Neural cell (in vitro differentiated cells): ENCODE measurements around the gene GRIP1. TPM values are rescaled to one million over a fixed set of nuclear protein-coding genes. Genes with fewer than 3 reads are reported as not detected.

Experiments
- H2AFZ ChIP-seq: fragments of 200-600, 300-800 bp; sonication (generic), shearing (Covaris generic); 2 replicates; pipeline ENCODE4 v1.6.0; 2014; ENCODE audit warnings: low read depth, mild to moderate bottlenecking, antibody characterized with exemption, low read length, moderate library complexity
- H3F3A ChIP-seq: fragments of 200-600 bp; shearing (Covaris generic); 2 replicates; pipeline ENCODE4 v1.6.1; 2016; ENCODE audit warnings: mild to moderate bottlenecking, moderate library complexity, mixed read lengths, antibody characterized with exemption, low read length; ENCODE audit not compliant: insufficient read depth, poor library complexity, severe bottlenecking
- H3K27ac ChIP-seq: fragments of 200-600, 300-800 bp; sonication (generic), shearing (Covaris generic); 2 replicates; pipeline ENCODE4 v1.5.1; 2014; ENCODE audit warnings: mild to moderate bottlenecking, low read length, moderate library complexity
- H3K27me3 ChIP-seq: fragments of 300-800, 200-600 bp; sonication (generic), shearing (Covaris generic); 2 replicates; pipeline ENCODE4 v1.6.0; 2014; ENCODE audit warnings: mild to moderate bottlenecking, low read depth, low read length, moderate library complexity; ENCODE audit not compliant: insufficient read depth
- H3K36me3 ChIP-seq: fragments of 300-800, 200-600 bp; sonication (generic), shearing (Covaris generic); 2 replicates; pipeline ENCODE4 v1.5.1; 2014; ENCODE audit warnings: mild to moderate bottlenecking, antibody characterized with exemption, low read length, moderate library complexity; ENCODE audit not compliant: insufficient read depth
- H3K4me2 ChIP-seq: fragments of 300-800, 200-600 bp; sonication (generic), shearing (Covaris generic); 2 replicates; pipeline ENCODE4 v1.6.0; 2014; ENCODE audit warnings: mild to moderate bottlenecking, low read length
- H3K4me3 ChIP-seq: fragments of 300-800, 200-600 bp; sonication (generic), shearing (Covaris generic); 2 replicates; pipeline ENCODE4 v1.5.1; 2014; ENCODE audit warnings: mild to moderate bottlenecking, low read length, moderate library complexity
- H3K79me2 ChIP-seq: fragments of 200-600 bp; shearing (Covaris generic); replicated peaks from 2 replicates; pipeline ENCODE4 v1.6.0; 2014; ENCODE audit warnings: mild to moderate bottlenecking, low read length, moderate library complexity; ENCODE audit not compliant: insufficient read depth
- H3K9ac ChIP-seq: fragments of 300-800, 200-600 bp; sonication (generic), shearing (Covaris generic); 2 replicates; pipeline ENCODE4 v1.6.1; 2016; ENCODE audit warnings: mild to moderate bottlenecking, low read length, mixed read lengths
- H3K9me2 ChIP-seq: fragments of 200-600 bp; shearing (Covaris generic); 2 replicates; pipeline ENCODE4 v1.6.1; 2016; ENCODE audit warnings: mild to moderate bottlenecking, low read length, mixed read lengths; ENCODE audit not compliant: insufficient read depth
- H3K9me3 ChIP-seq: fragments of 200-600, 300-800 bp; sonication (generic), shearing (Covaris generic); 2 replicates; pipeline ENCODE4 v1.6.1; 2016; ENCODE audit warnings: mild to moderate bottlenecking, mixed run types, low read length, moderate library complexity, mixed read lengths
- H4K20me1 ChIP-seq: fragments of 200-600 bp; shearing (Covaris generic); 2 replicates; pipeline ENCODE4 v1.6.1; 2016; ENCODE audit warnings: mild to moderate bottlenecking, mixed run types; ENCODE audit not compliant: insufficient read depth
- CTCF ChIP-seq: fragments of 450-650 bp; IDR thresholded peaks from 2 replicates; pipeline ENCODE4 v1.5.1; 2014; ENCODE audit warnings: antibody characterized with exemption, mild to moderate bottlenecking, moderate library complexity; ENCODE audit not compliant: poor library complexity, severe bottlenecking
- EP300 ChIP-seq: fragments of 450-650 bp; conservative IDR thresholded peaks from 2 replicates; pipeline ENCODE4 v1.6.1; 2014; ENCODE audit warnings: antibody characterized with exemption, mild to moderate bottlenecking, moderate library complexity; ENCODE audit not compliant: poor library complexity, severe bottlenecking
- EZH2 ChIP-seq: fragments of 200-600, 300-800 bp; shearing (Covaris generic), sonication (generic); IDR thresholded peaks from 2 replicates; pipeline ENCODE4 v1.6.1; 2014; ENCODE audit warnings: antibody characterized with exemption, low read length, borderline replicate concordance, mild to moderate bottlenecking; ENCODE audit not compliant: insufficient read depth, poor library complexity, severe bottlenecking
- MXI1 ChIP-seq: fragments of 450-650 bp; conservative IDR thresholded peaks from 2 replicates; pipeline ENCODE4 v1.6.1; 2014; ENCODE audit warnings: antibody characterized with exemption, mild to moderate bottlenecking; ENCODE audit not compliant: poor library complexity, severe bottlenecking
- POLR2AphosphoS5 ChIP-seq: IDR thresholded peaks from 2 replicates; pipeline ENCODE4 v1.6.1; 2012
- RAD21 ChIP-seq: fragments of 450-650 bp; conservative IDR thresholded peaks from 2 replicates; pipeline ENCODE4 v1.6.1; 2014; ENCODE audit warnings: antibody characterized with exemption, mild to moderate bottlenecking, moderate library complexity
- SMC3 ChIP-seq: fragments of 450-650 bp; conservative IDR thresholded peaks from 2 replicates; pipeline ENCODE4 v1.6.1; 2014; ENCODE audit warnings: antibody characterized with exemption, mild to moderate bottlenecking, moderate library complexity; ENCODE audit not compliant: poor library complexity
- TAF1 ChIP-seq: IDR thresholded peaks from 2 replicates; pipeline ENCODE4 v1.6.1; 2012; ENCODE audit warnings: low read depth
- polyA plus RNA-seq: library from polyadenylated mRNA; depleted of rRNA; stranded (reverse); fragments of >200 nt; gene quantifications from 2 replicates; pipeline ENCODE4 v1.2.3, GENCODE V29; 2014
- TF ChIP-seq, protein P1 (sequence below): IDR thresholded peaks from 2 replicates; pipeline ENCODE4 v1.6.1; 2012; ENCODE audit warnings: borderline replicate concordance

Gene GRIP1
- polyA plus RNA-seq, 1 donor from 2014 or later, result 41.1 TPM

- H3K4me3 ChIP-seq, result no peak overlapping the region
- H3K9me3 ChIP-seq, result no peaks in the 10 kb centered on the region
- no peak overlapping the region for H3K4me2 ChIP-seq
- H3K27me3 ChIP-seq, result no peaks in the 10 kb centered on the region
- H3K79me2 ChIP-seq, result no peaks in the 10 kb centered on the region
- TF ChIP-seq POLR2AphosphoS5 (no peak), EZH2 (no peak), EP300 (no peak), RAD21 (no peak), CTCF (no peak), TAF1 (no peak), SMC3 (no peak), MXI1 (no peak)
- TF ChIP-seq, protein P1, sequence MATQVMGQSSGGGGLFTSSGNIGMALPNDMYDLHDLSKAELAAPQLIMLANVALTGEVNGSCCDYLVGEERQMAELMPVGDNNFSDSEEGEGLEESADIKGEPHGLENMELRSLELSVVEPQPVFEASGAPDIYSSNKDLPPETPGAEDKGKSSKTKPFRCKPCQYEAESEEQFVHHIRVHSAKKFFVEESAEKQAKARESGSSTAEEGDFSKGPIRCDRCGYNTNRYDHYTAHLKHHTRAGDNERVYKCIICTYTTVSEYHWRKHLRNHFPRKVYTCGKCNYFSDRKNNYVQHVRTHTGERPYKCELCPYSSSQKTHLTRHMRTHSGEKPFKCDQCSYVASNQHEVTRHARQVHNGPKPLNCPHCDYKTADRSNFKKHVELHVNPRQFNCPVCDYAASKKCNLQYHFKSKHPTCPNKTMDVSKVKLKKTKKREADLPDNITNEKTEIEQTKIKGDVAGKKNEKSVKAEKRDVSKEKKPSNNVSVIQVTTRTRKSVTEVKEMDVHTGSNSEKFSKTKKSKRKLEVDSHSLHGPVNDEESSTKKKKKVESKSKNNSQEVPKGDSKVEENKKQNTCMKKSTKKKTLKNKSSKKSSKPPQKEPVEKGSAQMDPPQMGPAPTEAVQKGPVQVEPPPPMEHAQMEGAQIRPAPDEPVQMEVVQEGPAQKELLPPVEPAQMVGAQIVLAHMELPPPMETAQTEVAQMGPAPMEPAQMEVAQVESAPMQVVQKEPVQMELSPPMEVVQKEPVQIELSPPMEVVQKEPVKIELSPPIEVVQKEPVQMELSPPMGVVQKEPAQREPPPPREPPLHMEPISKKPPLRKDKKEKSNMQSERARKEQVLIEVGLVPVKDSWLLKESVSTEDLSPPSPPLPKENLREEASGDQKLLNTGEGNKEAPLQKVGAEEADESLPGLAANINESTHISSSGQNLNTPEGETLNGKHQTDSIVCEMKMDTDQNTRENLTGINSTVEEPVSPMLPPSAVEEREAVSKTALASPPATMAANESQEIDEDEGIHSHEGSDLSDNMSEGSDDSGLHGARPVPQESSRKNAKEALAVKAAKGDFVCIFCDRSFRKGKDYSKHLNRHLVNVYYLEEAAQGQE, result no peak
- H3K9ac ChIP-seq, result no peak overlapping the region
- no peak overlapping the region for H3K27ac ChIP-seq
- no peaks in the 10 kb centered on the region for H4K20me1 ChIP-seq
- H3K9me2 ChIP-seq, result no peaks in the 10 kb centered on the region
- H3F3A ChIP-seq, result no peaks in the 10 kb centered on the region
- peaks cover 5% of the 10 kb centered on the region for H3K36me3 ChIP-seq
- H2AFZ ChIP-seq, result no peak overlapping the region
Observed at GRCh38 chr12:66351301-66351700, 327.6 kb downstream of the GRIP1 start.

GRCh38 chr12:66345956-66346355, 332.9 kb downstream of the GRIP1 start:
- Histone ChIP-seq H3K27ac (no peak overlapping the region), H3K9ac (no peak overlapping the region), H3K9me2 (no peaks in the 10 kb centered on the region), H3K36me3 (peaks cover 11% of the 10 kb centered on the region), H3K4me3 (no peak overlapping the region), H4K20me1 (no peaks in the 10 kb centered on the region), H2AFZ (no peak overlapping the region), H3F3A (no peaks in the 10 kb centered on the region), H3K9me3 (no peaks in the 10 kb centered on the region), H3K27me3 (no peaks in the 10 kb centered on the region), H3K79me2 (no peaks in the 10 kb centered on the region), H3K4me2 (no peak overlapping the region)
- no peak for TF ChIP-seq SMC3
- no peak for TF ChIP-seq EP300
- TF ChIP-seq, protein P1, result no peak
- no peak for TF ChIP-seq MXI1
- TF ChIP-seq TAF1, result no peak
- TF ChIP-seq CTCF, result no peak
- TF ChIP-seq POLR2AphosphoS5, result no peak
